CD4-positive, alpha-beta T cell treated with Interleukin-1 beta for 1 hour (primary cell): ENCODE data around the gene IGFBP5.

Experiments used
- DNase-seq, 2 donors: peaks; one replicate each; pipeline ENCODE4 v3.0.0-alpha.2; 2020 to 2022

The IGFBP5 gene

DNA sequence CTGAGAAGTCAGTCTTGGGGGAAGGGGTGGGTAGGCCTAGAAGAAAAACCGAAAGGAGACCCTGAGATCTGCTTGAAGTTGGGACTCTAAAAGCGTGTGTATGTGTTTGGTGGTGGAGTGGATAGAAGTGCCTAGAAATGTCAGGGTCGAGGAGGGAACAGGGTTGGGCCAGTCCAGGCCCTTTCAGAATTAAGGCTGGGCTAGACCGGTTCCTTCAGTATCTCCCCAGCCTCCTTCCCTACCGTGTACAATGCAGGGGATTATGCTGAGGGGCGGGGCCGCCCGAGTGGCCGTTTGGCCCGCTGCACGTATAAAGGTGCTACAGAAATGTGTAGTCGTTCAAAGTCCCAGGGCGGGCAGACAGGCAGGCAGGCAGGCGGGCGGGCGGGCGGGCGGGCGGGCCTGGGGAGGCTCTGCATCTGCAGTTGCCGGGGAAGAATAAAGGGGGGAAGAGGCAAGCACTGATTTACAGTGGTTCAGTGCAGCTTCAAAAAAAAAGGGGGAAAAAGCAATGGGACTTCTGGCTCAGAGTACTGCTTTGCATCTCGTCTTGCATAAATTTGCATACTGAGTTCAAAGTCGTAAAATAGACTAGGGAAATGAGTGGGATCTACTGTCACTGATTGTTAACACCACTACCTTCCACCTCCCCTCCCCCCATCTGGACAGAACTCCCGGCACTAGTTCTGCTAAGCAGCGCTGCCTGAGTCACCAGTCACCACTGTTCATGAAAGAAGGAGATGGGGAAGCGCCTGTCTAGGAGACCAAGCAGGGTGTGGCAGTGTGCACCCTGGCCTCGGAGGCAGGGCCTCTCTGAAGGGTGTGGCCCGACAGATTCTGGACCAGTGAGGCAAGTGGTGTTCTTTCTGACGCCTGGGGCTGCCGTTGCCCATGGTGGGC is 58.5 kb downstream of the IGFBP5 start:
- peak in 1 of 2 donors; percentile 34 for DNase-seq

- no peak for DNase-seq
These were observed 59.4 kb downstream of the IGFBP5 start for GRCh38 chr2:216635701-216636550.

GRCh38 chr2:216635171-216635570 is 60.2 kb downstream of the IGFBP5 start:
- DNase-seq = no peak

- no peak for DNase-seq
These were observed 60.8 kb downstream of the IGFBP5 start for GRCh38 chr2:216634370-216635148.

DNA sequence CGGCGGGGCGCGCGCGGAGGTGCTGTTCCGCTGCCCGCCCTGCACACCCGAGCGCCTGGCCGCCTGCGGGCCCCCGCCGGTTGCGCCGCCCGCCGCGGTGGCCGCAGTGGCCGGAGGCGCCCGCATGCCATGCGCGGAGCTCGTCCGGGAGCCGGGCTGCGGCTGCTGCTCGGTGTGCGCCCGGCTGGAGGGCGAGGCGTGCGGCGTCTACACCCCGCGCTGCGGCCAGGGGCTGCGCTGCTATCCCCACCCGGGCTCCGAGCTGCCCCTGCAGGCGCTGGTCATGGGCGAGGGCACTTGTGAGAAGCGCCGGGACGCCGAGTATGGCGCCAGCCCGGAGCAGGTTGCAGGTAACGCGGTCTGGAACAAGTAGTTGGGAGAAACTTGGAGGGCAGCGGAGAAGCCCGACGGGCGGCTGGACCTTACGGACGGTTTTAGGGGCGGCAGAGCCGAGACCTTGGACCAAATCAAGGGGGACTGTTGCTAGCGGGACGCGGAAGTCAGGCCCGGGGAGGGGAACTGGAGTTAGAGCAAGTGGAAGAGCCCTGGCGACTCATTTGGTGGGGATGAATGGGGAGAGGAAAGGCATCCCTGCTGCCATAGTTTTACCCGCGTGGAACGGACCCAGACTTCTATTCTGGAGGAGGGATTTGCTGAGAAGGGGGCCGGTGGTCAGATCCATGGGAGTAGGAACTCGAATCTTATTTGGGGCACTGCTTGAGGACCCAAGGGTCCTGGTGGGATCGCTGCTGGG is 61.6 kb downstream of the IGFBP5 start:
- no peak for DNase-seq

GRCh38 chr2:216632952-216633615 is 62.3 kb downstream of the IGFBP5 start, which contains the start of gene IGFBP2:
Gene IGFBP2, plus strand, starts transcription at chr2:216633420. Its CDS starts 104 bp downstream, at chr2:216633524.
- peak in 1 of 2 donors; percentile 11 for DNase-seq

GRCh38 chr2:216632346-216632951 is 62.9 kb downstream of the IGFBP5 start:
- no peak for DNase-seq

DNA sequence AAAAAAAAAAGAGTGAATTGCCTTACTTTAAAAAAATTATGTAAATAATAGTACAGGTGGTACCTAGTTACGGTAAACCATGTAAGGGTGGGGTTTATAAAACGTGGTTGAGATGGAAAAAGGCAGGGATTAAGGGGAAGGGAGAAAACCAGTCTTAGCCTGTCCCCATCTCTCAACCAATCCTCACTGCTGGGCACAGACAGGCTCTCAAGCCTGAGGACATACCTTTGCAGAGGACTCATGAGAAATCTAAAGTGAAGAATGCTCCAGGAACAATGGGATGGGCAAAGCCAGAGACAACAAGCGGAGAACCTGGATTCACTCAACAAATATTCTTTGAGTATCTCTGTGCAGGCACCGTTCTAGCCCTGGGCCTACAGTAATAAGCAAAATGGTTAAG is 65.6 kb downstream of the IGFBP5 start:
- DNase-seq = no peak

DNA sequence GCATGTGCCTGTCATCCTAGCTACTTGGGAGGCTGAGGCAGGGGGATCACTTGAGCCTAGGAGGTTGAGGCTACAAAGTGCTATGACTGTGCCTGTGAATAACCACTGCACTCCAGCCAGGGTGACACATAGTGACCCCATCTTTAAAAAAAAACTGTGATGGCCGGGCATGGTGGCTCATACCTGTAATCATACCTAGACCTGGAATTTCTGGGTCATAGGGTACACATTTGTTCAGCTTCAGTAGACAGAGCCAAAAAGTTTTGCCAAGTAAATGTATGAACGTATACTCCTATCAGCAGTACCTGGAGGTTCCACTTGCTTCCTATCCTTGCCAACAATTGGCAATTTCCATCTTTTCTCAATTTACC is 68.5 kb downstream of the IGFBP5 start:
- DNase-seq = no peak

GRCh38 chr2:216626168-216626874 is 69.0 kb downstream of the IGFBP5 start:
- no peak for DNase-seq

GRCh38 chr2:216624251-216624650 is 71.1 kb downstream of the IGFBP5 start:
- DNase-seq = no peak

DNA sequence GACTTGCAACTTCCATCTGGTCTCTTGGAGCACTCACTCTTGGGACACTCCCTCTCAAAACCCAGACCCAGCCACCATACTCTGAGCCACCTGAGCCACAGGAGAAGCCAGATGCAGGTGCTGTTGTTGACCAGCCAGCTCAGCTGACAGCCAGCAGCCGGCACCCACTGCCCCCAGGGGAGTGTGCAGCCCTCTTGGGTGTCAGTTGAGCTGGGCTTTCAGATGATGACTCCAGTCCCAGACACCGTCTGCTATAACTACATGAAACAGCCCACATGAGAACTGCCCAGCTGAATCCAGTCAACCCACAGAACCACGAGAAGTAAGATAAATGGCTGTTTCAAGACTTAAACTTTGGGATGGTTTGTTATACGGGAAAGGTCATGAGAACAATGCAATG is 72.8 kb downstream of the IGFBP5 start:
- DNase-seq = no peak
